Measurements from ENCODE around the gene PLPP1. TPM values are rescaled to one million over a fixed set of nuclear protein-coding genes. Genes with fewer than 3 reads are reported as not detected.

Gene PLPP1
- total RNA-seq, 1 experiment from 2014 or later: 20.2 TPM

- no peaks in the 10 kb centered on the region for H3K9me3 Mint-ChIP-seq (ENCODE audit: low read depth, unreplicated experiment)
These were observed 37.1 kb downstream of the PLPP1 start for GRCh38 chr5:55497712-55498111.

GRCh38 chr5:55495216-55495615 lies 39.5 kb downstream of the PLPP1 start:
- no peaks in the 10 kb centered on the region for H3K9me3 Mint-ChIP-seq (ENCODE audit: low read depth, unreplicated experiment)
- no peak overlapping the region for H3K4me3 Mint-ChIP-seq (ENCODE audit: low read depth, unreplicated experiment)

More at GRCh38 chr5:55497712-55498111, 37.1 kb downstream of the PLPP1 start:
- no TSS peak for BruUV-seq (replicated peaks)
- no peak overlapping the region for H3K27ac Mint-ChIP-seq (ENCODE audit: unreplicated experiment)
- DNase-seq: no peak
- no peak overlapping the region for H3K4me3 Mint-ChIP-seq (ENCODE audit: low read depth, unreplicated experiment)
- H3K4me1 Mint-ChIP-seq (ENCODE audit: low read depth, unreplicated experiment): peaks cover 23% of the 10 kb centered on the region
- CTCF ChIA-PET: interaction anchor here (0.6 kb wide), 1 partner anchor 61 kb away, joined by 3 read pairs; no protein-coding TSS in a partner anchor
- TF ChIP-seq CTCF (IDR thresholded peaks at IDR 0.05; ENCODE audit: unreplicated experiment): no peak
- H3K27me3 Mint-ChIP-seq (ENCODE audit: unreplicated experiment): no peaks in the 10 kb centered on the region
- intact Hi-C loops (cut with micrococcal nuclease; ENCODE audit: unreplicated experiment): no loop called here
- H3K36me3 Mint-ChIP-seq (ENCODE audit: insufficient read depth, unreplicated experiment): no peaks in the 10 kb centered on the region

GRCh38 chr5:55492449-55492848 lies 42.3 kb downstream of the PLPP1 start:
- H3K27me3 Mint-ChIP-seq (ENCODE audit: unreplicated experiment): no peaks in the 10 kb centered on the region
- BruUV-seq (replicated peaks): no TSS peak
- no peak for TF ChIP-seq CTCF (IDR thresholded peaks at IDR 0.05; ENCODE audit: unreplicated experiment)
- no peak for DNase-seq
- no peaks in the 10 kb centered on the region for H3K36me3 Mint-ChIP-seq (ENCODE audit: insufficient read depth, unreplicated experiment)
- peaks cover 17% of the 10 kb centered on the region for H3K4me1 Mint-ChIP-seq (ENCODE audit: low read depth, unreplicated experiment)
- no peaks in the 10 kb centered on the region for H3K9me3 Mint-ChIP-seq (ENCODE audit: low read depth, unreplicated experiment)
- CTCF ChIA-PET: no interaction called here
- intact Hi-C loops (cut with micrococcal nuclease; ENCODE audit: unreplicated experiment): no loop called here
- no peak overlapping the region for H3K27ac Mint-ChIP-seq (ENCODE audit: unreplicated experiment)
- H3K4me3 Mint-ChIP-seq (ENCODE audit: low read depth, unreplicated experiment): no peak overlapping the region

More at GRCh38 chr5:55495216-55495615, 39.5 kb downstream of the PLPP1 start:
- H3K27me3 Mint-ChIP-seq (ENCODE audit: unreplicated experiment): no peaks in the 10 kb centered on the region
- peaks cover 38% of the 10 kb centered on the region for H3K4me1 Mint-ChIP-seq (ENCODE audit: low read depth, unreplicated experiment)
- no peak for TF ChIP-seq CTCF (IDR thresholded peaks at IDR 0.05; ENCODE audit: unreplicated experiment)
- H3K27ac Mint-ChIP-seq (ENCODE audit: unreplicated experiment): no peak overlapping the region
- DNase-seq: no peak
- intact Hi-C loops (cut with micrococcal nuclease; ENCODE audit: unreplicated experiment): no loop called here
- BruUV-seq (replicated peaks): no TSS peak
- CTCF ChIA-PET: no interaction called here
- H3K36me3 Mint-ChIP-seq (ENCODE audit: insufficient read depth, unreplicated experiment): no peaks in the 10 kb centered on the region

GRCh38 chr5:55485073-55485472 lies 49.7 kb downstream of the PLPP1 start:
- no peaks in the 10 kb centered on the region for H3K27me3 Mint-ChIP-seq (ENCODE audit: unreplicated experiment)
- no peaks in the 10 kb centered on the region for H3K4me1 Mint-ChIP-seq (ENCODE audit: low read depth, unreplicated experiment)
- no peak for DNase-seq
- no peak overlapping the region for H3K27ac Mint-ChIP-seq (ENCODE audit: unreplicated experiment)
- no peak for TF ChIP-seq CTCF (IDR thresholded peaks at IDR 0.05; ENCODE audit: unreplicated experiment)
- no TSS peak for BruUV-seq (replicated peaks)
- H3K9me3 Mint-ChIP-seq (ENCODE audit: low read depth, unreplicated experiment): no peaks in the 10 kb centered on the region
- no peaks in the 10 kb centered on the region for H3K36me3 Mint-ChIP-seq (ENCODE audit: insufficient read depth, unreplicated experiment)
- intact Hi-C loops (cut with micrococcal nuclease; ENCODE audit: unreplicated experiment): no loop called here
- no peak overlapping the region for H3K4me3 Mint-ChIP-seq (ENCODE audit: low read depth, unreplicated experiment)
- CTCF ChIA-PET: interaction anchor here (0.8 to 1.2 kb wide), 2 partner anchors 25 to 33 kb away, joined by 3 read pairs; no protein-coding TSS in a partner anchor
